Measurements from ENCODE around the gene BABAM2. TPM values are rescaled to one million over a fixed set of nuclear protein-coding genes. Genes with fewer than 3 reads are reported as not detected.

BABAM2 gene
- total RNA-seq, 1 donor, result 38.4 TPM

DNA sequence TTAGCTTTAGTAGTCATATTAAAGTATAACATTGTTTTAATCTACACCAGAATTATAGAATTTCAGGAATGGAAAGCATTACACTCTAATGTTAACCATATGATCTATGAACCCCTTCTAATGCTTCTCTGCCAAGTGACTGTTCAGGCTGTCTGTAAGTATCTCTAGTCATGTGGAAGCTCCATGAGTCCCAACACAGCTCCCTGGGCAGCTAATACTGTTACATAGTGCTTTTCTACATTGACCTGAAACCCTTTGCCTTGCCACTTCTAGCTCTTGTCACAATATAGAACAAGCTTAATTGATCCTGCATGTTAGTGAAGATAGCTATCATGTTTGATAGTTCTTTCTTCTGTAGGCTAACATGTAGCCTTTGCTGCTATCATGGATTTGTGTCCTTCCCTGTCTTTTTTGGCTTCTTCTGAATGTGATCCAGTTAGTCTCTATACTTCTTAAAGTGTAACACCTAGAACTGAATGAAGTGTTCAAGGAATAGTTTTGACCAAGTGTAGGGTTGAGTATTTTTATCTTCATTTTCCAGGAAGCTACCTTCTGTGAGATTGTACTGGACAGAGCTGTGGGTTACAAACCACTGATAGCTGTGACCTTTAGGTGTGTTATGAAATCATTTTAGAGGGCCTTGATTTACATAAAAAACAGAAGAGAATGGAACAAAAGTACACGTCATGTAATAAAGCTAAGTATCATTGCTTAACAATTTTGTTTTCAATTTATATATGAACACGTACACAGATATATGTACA is 23.7 kb downstream of the BABAM2 start:
- Histone ChIP-seq H3K4me3 (ENCODE audit: low read length) (no peak overlapping the region), H3K9me3 (ENCODE audit: low read depth, low read length) (no peaks in the 10 kb centered on the region), H3K27me3 (ENCODE audit: insufficient read depth, low read length) (no peaks in the 10 kb centered on the region), H3K4me1 (ENCODE audit: insufficient read depth, low read length) (peaks cover 4% of the 10 kb centered on the region)

DNA sequence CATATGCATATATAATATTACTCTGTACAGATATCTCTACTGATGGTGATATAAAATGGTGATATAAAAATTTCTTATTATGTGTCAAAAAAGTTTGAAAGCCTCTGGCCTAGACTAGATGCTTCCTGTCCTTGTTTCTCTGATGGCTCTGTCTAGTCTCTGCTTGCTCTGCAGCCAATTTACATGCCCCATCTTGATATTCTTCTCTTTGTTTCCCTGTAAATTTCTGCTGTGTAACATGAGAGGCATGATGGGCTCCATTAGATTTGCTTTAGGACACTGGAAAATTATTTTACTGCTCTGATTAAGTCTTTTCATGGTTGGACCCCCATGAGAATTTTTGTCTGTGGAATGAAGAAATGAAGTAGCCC is 24.3 kb downstream of the BABAM2 start:
- no peaks in the 10 kb centered on the region for H3K27me3 ChIP-seq (ENCODE audit: insufficient read depth, low read length)
- no peaks in the 10 kb centered on the region for H3K9me3 ChIP-seq (ENCODE audit: low read depth, low read length)
- peaks cover 4% of the 10 kb centered on the region for H3K4me1 ChIP-seq (ENCODE audit: insufficient read depth, low read length)
- H3K4me3 ChIP-seq (ENCODE audit: low read length), result no peak overlapping the region

DNA sequence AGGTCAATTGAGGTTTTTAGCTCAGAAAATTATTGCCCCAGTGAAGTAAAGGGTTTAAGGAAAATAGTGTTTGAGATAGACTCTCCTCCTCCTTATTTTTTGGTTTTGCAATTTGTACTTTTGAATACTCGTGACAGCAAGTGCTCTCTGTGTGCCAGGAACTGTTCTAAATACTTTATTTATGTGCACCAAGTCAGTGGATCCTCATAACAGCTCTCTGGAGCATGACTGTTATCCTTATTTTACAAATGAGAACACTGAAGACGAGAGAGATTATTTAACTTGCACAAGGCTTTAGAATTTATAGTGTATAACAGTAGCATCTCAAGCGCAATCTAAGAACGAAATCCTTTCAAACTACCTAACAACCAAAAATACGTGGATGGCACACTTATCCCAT is 24.7 kb downstream of the BABAM2 start:
- Histone ChIP-seq H3K9me3 (ENCODE audit: low read depth, low read length) (no peaks in the 10 kb centered on the region), H3K4me3 (ENCODE audit: low read length) (no peak overlapping the region), H3K27me3 (ENCODE audit: insufficient read depth, low read length) (no peaks in the 10 kb centered on the region), H3K4me1 (ENCODE audit: insufficient read depth, low read length) (peaks cover 8% of the 10 kb centered on the region)

DNA sequence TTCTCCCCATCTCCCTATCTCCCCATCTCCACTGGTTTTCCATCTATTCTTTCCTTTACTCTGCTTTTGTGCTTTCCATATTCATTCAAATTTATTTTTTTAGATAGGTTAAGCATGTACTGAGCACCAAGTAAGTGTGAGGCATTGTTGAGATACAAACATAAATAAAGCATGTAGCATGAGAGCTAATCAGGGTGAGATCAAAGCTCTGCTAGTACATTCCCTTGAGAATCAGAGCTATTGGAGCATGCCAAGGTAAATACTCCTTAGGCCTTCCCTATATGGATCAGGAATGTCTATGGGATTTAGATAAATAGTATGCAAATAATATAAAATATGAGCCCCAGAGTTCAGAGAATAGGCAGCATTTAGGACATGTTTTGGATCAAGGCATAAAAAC is 25.3 kb downstream of the BABAM2 start:
- Histone ChIP-seq H3K4me1 (ENCODE audit: insufficient read depth, low read length) (peaks cover 8% of the 10 kb centered on the region), H3K9me3 (ENCODE audit: low read depth, low read length) (no peaks in the 10 kb centered on the region)

DNA sequence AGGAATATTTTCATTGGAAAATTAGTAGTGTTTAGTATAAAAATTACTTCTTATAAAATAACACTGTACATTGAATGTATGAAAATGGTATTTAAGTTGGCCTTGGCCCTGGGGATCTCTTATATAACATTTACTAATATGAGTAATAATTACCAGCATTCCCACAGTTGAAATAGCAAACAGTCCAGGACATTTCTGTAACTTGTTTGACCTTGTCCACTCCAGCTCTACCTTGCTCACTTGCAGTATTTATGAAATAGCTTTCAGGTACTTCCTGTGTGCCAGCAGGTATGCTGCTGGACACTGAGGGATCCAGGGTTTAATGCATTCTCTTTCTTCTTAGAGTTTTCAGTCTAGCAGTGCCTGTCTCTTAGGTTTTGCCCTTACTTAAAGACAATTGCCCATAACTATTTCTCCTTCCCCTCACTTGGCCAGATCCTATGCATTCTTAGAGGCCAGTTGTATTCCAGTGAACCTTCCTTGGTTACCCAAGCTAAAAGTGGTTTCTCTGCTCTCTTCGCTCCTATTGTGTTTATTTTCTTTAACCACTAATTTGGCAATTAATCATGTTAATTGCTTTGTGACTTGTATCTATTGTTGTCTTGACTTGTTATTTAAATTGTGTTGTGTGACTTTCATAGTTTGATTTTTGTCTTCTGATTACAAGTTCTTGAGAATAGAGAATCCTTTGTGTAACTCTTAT is 25.9 kb downstream of the BABAM2 start:
- Histone ChIP-seq H3K4me1 (ENCODE audit: insufficient read depth, low read length) (peaks cover 8% of the 10 kb centered on the region), H3K27me3 (ENCODE audit: insufficient read depth, low read length) (no peaks in the 10 kb centered on the region), H3K4me3 (ENCODE audit: low read length) (no peak overlapping the region), H3K9me3 (ENCODE audit: low read depth, low read length) (no peaks in the 10 kb centered on the region)

More for the DNA sequence above, 25.3 kb downstream of the BABAM2 start:
- Histone ChIP-seq H3K27me3 (ENCODE audit: insufficient read depth, low read length) (no peaks in the 10 kb centered on the region), H3K4me3 (ENCODE audit: low read length) (no peak overlapping the region)

DNA sequence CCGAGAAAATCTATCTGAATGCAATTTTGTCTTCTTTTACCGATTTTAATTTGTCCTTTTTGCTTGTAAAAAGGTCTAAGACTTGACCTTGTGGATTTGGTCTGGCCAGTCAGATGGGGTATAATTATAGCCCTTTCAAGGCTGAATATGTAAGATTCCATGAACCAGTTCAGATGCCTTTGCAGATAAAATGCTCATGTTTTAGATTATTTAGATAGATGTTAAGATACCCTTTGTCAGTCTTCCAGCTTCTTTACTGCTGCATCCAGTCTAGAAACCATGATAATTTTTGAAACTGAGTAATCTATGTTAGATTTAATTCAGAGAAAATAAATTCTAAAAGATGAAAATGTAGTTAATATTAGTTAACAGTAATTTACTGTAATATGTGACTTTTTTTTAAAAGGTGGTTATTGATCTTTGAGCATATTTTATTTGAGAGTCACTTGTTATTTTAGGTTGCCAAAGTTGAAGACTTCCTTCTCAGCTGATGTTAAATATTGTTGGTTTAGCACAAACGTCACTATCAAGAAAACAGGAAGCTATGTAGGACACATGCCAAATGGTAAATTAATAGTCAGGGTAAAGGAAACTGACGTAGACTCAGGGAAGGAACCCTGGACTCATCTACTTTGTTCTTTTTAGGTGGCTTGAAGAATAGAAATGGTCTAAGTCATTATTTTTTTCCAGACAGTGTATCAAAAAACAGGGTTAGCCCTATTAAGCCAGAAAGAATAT is 29.8 kb downstream of the BABAM2 start:
- H3K4me3 ChIP-seq (ENCODE audit: low read length), result no peak overlapping the region
- no peaks in the 10 kb centered on the region for H3K9me3 ChIP-seq (ENCODE audit: low read depth, low read length)
- H3K27me3 ChIP-seq (ENCODE audit: insufficient read depth, low read length), result no peaks in the 10 kb centered on the region
- H3K4me1 ChIP-seq (ENCODE audit: insufficient read depth, low read length), result peaks cover 4% of the 10 kb centered on the region

DNA sequence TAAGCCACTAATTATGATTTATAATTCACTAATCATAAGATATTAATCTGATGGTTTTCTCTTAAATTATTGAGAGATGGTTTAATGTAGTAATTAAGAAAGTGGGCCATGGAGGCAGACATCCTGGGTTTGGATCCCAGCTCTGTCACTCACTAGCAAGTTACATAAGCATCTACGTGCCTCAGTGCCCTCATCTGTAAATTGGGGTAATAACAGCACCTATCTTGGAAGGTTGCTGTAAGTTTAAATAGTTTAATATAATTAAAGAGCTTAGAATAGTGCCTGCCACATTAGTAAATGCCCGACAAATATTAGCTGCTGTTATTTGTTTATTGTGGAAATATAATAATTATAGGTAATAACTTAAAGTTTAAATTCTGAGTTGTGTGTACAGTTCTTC is 30.9 kb downstream of the BABAM2 start:
- Histone ChIP-seq H3K4me3 (ENCODE audit: low read length) (no peak overlapping the region), H3K27me3 (ENCODE audit: insufficient read depth, low read length) (no peaks in the 10 kb centered on the region), H3K4me1 (ENCODE audit: insufficient read depth, low read length) (peaks cover 4% of the 10 kb centered on the region), H3K9me3 (ENCODE audit: low read depth, low read length) (no peaks in the 10 kb centered on the region)

DNA sequence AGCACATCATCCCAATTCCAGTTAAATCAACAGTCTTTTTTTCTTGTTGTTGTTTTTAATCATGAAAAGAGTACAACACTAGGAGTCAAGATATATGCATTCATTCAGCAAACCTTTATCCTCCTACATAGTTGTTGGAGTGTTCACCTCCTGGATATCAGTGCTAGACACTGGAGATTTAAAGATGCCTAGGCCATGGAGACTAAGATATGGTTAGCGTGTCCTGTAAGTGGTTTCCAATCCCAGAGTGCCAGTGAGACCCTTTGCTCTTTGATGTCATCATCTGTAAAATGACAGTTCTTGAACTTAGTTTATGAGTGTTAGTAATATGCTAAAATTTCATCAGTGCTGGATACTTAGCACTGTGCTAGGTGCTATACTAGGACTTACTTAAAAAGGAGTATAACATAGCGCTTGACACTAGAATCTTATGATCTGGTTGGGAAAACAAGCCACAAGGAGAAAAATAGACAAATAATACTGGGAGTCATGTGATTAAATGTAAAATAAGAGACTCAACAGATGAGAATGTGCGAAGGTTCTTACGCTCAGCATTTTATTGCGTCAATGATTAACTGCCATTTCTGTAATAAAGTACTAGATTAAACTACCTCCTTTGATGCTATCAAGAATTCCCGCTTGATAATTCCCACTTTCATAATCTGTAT is 31.5 kb downstream of the BABAM2 start:
- H3K9me3 ChIP-seq (ENCODE audit: low read depth, low read length), result no peaks in the 10 kb centered on the region
- no peaks in the 10 kb centered on the region for H3K27me3 ChIP-seq (ENCODE audit: insufficient read depth, low read length)
- peaks cover 4% of the 10 kb centered on the region for H3K4me1 ChIP-seq (ENCODE audit: insufficient read depth, low read length)
- H3K4me3 ChIP-seq (ENCODE audit: low read length), result no peak overlapping the region

DNA sequence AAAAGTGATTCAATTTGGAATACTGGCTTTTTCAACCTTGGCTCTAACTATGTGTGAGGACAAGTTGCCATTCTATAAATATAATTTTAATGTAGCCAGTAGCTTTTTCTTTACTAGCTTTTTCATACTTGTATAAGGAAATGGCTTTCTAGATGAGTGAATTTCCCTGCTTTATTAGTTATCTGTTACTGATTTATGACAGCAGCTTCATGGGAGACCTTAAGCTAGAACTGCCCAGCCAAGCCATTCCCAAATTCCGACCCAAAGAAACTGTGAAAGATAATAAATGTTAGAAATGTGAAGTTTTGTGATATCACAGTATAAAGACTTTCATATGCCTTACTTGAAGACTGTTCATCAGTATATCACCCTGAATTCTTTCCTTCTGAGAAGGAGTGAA is 32.3 kb downstream of the BABAM2 start:
- Histone ChIP-seq H3K4me3 (ENCODE audit: low read length) (no peak overlapping the region), H3K4me1 (ENCODE audit: insufficient read depth, low read length) (peaks cover 4% of the 10 kb centered on the region), H3K9me3 (ENCODE audit: low read depth, low read length) (no peaks in the 10 kb centered on the region), H3K27me3 (ENCODE audit: insufficient read depth, low read length) (no peaks in the 10 kb centered on the region)

DNA sequence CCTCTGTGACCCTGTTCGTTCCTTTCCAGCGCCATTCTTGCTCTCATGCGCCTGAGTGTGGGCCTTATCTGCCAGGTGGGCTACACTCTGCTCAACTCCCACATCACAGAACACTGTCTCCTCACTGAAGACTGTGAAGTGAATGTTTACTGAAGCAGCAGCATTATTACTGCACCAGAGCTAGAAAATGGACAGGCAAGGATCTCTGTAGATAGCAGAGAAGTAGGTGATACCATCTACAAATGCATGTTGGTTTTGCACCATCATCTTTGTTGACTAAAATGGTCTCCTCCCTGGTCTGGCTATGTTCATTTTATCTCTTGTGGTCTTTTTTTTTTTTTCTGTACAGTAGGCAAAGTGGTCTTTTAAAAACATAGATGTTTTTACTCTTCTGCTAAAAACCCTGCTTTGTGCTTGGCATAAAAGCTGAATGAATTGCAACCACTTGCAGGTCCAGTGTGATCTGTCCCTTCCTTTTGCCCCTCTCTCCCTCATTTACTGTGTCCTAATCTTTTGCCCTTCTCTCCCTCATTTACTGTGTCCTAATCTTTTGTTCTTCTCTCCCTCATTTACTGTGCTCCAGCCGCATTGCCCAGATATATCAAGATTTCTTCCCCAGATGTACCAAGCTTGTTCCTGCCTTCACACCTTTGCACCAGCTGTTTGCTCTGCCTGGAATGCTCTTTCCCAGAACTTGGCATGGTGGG is 35.4 kb downstream of the BABAM2 start:
- no peaks in the 10 kb centered on the region for H3K27me3 ChIP-seq (ENCODE audit: insufficient read depth, low read length)
- no peaks in the 10 kb centered on the region for H3K4me1 ChIP-seq (ENCODE audit: insufficient read depth, low read length)
- H3K9me3 ChIP-seq (ENCODE audit: low read depth, low read length), result no peaks in the 10 kb centered on the region
- no peak overlapping the region for H3K4me3 ChIP-seq (ENCODE audit: low read length)

DNA sequence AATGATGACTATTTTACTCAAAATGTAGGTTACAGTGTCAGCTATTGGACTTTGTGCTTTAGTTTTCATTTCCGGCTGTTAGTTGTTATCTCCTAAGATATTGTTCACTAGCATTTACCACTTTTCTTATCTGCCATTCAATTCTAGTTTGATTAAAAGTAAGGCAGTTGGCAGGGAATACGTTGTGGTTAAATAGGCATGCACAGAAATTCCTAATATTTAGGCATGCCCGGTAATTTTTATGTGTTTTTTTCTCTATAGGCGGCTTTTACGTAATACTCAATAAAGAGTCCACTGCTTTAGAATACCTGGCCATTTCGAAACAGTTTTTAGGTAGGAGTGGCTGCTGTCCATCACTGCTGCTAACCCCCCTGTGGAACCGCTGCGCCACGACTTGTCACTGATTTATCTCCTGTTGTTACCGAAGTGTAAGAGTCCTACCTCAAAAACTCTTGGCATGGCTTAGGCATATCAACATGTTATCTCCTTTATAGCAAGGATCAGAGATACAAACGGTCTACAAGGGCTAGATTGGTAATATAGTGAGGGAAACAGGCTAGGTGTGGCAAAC is 39.5 kb downstream of the BABAM2 start:
- Histone ChIP-seq H3K27me3 (ENCODE audit: insufficient read depth, low read length) (no peaks in the 10 kb centered on the region), H3K9me3 (ENCODE audit: low read depth, low read length) (no peaks in the 10 kb centered on the region), H3K4me1 (ENCODE audit: insufficient read depth, low read length) (peaks cover 5% of the 10 kb centered on the region), H3K4me3 (ENCODE audit: low read length) (no peak overlapping the region)

DNA sequence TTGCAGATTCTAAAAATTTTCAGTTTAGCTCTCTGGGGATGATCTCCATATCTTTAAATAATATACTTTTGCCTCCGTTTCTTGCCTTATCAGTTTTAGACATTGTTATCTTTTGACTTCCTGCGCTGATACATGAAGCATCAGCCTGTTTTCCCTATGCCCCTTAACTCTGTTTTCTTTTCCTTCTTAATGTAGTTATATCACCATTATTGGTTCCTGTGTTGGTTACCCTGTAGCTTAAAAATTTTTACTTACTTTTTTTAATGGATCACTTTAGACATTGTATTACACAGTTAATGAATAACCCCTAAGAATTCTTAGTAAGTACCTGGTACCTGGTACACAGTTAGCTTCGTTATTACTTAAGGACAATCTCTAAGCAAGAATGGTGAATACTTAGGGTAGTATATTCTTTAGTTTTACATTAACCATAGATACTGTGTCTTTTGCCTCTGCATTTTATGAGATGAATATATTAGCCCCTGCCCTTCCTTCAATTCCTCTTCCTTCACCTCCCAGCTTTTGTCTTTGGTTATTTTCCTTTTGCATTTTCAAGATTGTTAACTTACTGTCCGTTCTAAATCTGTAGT is 40.9 kb downstream of the BABAM2 start:
- Histone ChIP-seq H3K4me3 (ENCODE audit: low read length) (no peak overlapping the region), H3K4me1 (ENCODE audit: insufficient read depth, low read length) (peaks cover 5% of the 10 kb centered on the region), H3K9me3 (ENCODE audit: low read depth, low read length) (no peaks in the 10 kb centered on the region), H3K27me3 (ENCODE audit: insufficient read depth, low read length) (no peaks in the 10 kb centered on the region)

DNA sequence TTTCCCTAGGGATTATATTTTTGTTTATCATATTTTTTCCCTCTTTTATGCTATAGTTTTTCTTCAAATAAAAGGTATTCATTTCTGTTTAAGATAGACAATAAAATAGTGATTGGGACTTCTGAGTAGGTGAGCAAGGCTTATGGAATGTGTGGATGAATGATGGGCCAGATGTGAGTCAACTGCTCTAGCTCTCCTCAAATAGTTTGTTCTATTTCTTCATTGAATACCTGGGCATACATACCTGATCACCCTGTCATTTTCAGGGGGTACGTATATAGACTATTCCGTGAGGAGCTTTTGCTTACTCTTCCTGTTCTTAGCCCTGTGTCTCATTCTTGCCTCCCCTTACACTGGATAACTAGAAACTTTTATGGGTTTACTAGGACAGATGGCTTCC is 41.9 kb downstream of the BABAM2 start:
- no peak overlapping the region for H3K4me3 ChIP-seq (ENCODE audit: low read length)
- no peaks in the 10 kb centered on the region for H3K9me3 ChIP-seq (ENCODE audit: low read depth, low read length)
- no peaks in the 10 kb centered on the region for H3K27me3 ChIP-seq (ENCODE audit: insufficient read depth, low read length)
- peaks cover 8% of the 10 kb centered on the region for H3K4me1 ChIP-seq (ENCODE audit: insufficient read depth, low read length)

DNA sequence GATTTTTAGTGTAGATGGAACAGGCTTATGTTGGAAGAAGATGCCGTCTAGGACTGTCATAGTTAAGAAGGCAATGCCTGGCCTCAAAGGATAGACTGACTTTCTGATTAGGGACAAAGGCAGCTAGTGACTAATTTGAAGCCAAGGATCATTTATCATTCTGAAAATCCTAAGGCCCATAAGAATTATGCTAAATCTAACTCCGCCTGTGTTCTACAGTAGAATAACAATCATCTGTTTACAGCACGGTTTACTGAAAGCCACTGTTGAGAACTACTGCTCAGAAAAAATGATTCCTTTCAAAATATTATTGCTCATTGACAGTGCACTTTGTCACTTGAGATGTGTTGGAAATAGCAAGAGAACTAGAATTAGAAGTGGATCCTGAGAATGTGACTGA is 44.5 kb downstream of the BABAM2 start:
- Histone ChIP-seq H3K27me3 (ENCODE audit: insufficient read depth, low read length) (no peaks in the 10 kb centered on the region), H3K9me3 (ENCODE audit: low read depth, low read length) (no peaks in the 10 kb centered on the region), H3K4me3 (ENCODE audit: low read length) (no peak overlapping the region), H3K4me1 (ENCODE audit: insufficient read depth, low read length) (peaks cover 8% of the 10 kb centered on the region)

All from mononuclear cell (primary cell).